CD14-positive monocyte (primary cell): ENCODE results near the gene LRP10. TPM values are rescaled to one million over a fixed set of nuclear protein-coding genes. Genes with fewer than 3 reads are reported as not detected.
A peak's percentile ranks its signal among the peaks of the same experiment; 100 is the strongest.

ENCODE experiments used
- DNase-seq, 3 donors: peaks; one replicate each; pipeline ENCODE4 v3.0.0-alpha.2; 2011 to 2022
- H2AFZ ChIP-seq: 2 replicates; pipeline ENCODE4 v1.6.0; 2012; ENCODE audit warnings: mild to moderate bottlenecking, low read depth, low read length, inconsistent platforms; ENCODE audit not compliant: insufficient read depth, poor library complexity, severe bottlenecking
- H3K27ac ChIP-seq, 2 donors: 1 replicate in 1 of 2; 2 replicates in 1 of 2; pipeline ENCODE4 v1.5.1; 2012 to 2013; ENCODE audit warnings: low read length in 2 of 2, control low read depth in 1 of 2, inconsistent platforms in 1 of 2, low read depth in 1 of 2, mild to moderate bottlenecking in 1 of 2
- H3K27me3 ChIP-seq, 2 donors: one replicate each; pipeline versions ENCODE4 v1.6.0 to v1.6.1; 2011 to 2013; ENCODE audit warnings: low read length in 2 of 2; ENCODE audit not compliant: control insufficient read depth in 2 of 2, insufficient read depth in 2 of 2
- H3K36me3 ChIP-seq, 2 donors: replicated peaks in 1 of 2; 1 replicate in 1 of 2; 2 replicates in 1 of 2; pipeline versions ENCODE4 v1.5.1 to v1.6.1; 2012 to 2013; ENCODE audit warnings: low read length in 2 of 2, control low read depth in 1 of 2, inconsistent platforms in 1 of 2, mild to moderate bottlenecking in 1 of 2; ENCODE audit not compliant: insufficient read depth in 2 of 2, control insufficient read depth in 1 of 2
- H3K4me1 ChIP-seq, 2 donors: 1 replicate in 1 of 2; 2 replicates in 1 of 2; pipeline versions ENCODE4 v1.5.1 to v1.6.1; 2012 to 2013; ENCODE audit warnings: low read length in 2 of 2, control low read depth in 1 of 2, inconsistent platforms in 1 of 2, mild to moderate bottlenecking in 1 of 2, moderate library complexity in 1 of 2; ENCODE audit not compliant: insufficient read depth in 2 of 2, control insufficient read depth in 1 of 2
- H3K4me2 ChIP-seq: replicated peaks from 2 replicates; pipeline ENCODE3; 2012; ENCODE audit warnings: low read length, moderate library complexity, mild to moderate bottlenecking; ENCODE audit not compliant: poor library complexity, severe bottlenecking; ENCODE audit errors: extremely low read depth
- H3K4me3 ChIP-seq, 3 experiments: fragments of 200-600 bp in 1 of 3; sonication (generic) in 1 of 3; replicated peaks in 1 of 3; 1 replicate in 2 of 3; 2 replicates in 1 of 3; pipeline ENCODE4 v1.5.1; 2011 to 2013; ENCODE audit warnings: low read length in 3 of 3, mild to moderate bottlenecking in 3 of 3, control low read depth in 2 of 3, low read depth in 2 of 3, inconsistent platforms in 1 of 3, moderate library complexity in 1 of 3
- H3K79me2 ChIP-seq: 2 replicates; pipeline ENCODE4 v1.6.0; 2012; ENCODE audit warnings: mild to moderate bottlenecking, control low read depth, inconsistent platforms, low read length, moderate library complexity; ENCODE audit not compliant: insufficient read depth
- H3K9ac ChIP-seq: 2 replicates; pipeline ENCODE4 v1.6.0; 2017; ENCODE audit warnings: low read length, mild to moderate bottlenecking; ENCODE audit not compliant: insufficient read depth, poor library complexity, severe bottlenecking
- H3K9me3 ChIP-seq, 2 donors: replicated peaks in 1 of 2; 1 replicate in 1 of 2; 2 replicates in 1 of 2; pipeline versions ENCODE4 v1.5.1 to v1.6.1; 2012 to 2013; ENCODE audit warnings: low read length in 2 of 2, control low read depth in 1 of 2; ENCODE audit not compliant: control insufficient read depth in 1 of 2, insufficient read depth in 1 of 2
- H4K20me1 ChIP-seq: 2 replicates; pipeline ENCODE4 v1.6.0; 2012; ENCODE audit warnings: mild to moderate bottlenecking, low read length, control low read depth, moderate library complexity; ENCODE audit not compliant: insufficient read depth
- H3K27ac Mint-ChIP-seq, 7 donors: one replicate each; pipeline ENCODE4 v1.8.0; 2020; ENCODE audit warnings: mild to moderate bottlenecking in 7 of 7, mixed read lengths in 7 of 7, moderate library complexity in 6 of 7, inconsistent platforms in 2 of 7
- H3K27me3 Mint-ChIP-seq, 3 donors: one replicate each; pipeline ENCODE4 v1.8.0; 2021 to 2022; ENCODE audit warnings: low read depth in 3 of 3, mild to moderate bottlenecking in 3 of 3, mixed read lengths in 3 of 3, moderate library complexity in 3 of 3, inconsistent platforms in 1 of 3
- H3K36me3 Mint-ChIP-seq, 2 donors: one replicate each; pipeline ENCODE4 v1.8.0; 2020; ENCODE audit warnings: mixed read lengths in 2 of 2, inconsistent platforms in 1 of 2, mild to moderate bottlenecking in 1 of 2
- H3K4me1 Mint-ChIP-seq: one replicate; pipeline ENCODE4 v1.8.0; 2020; ENCODE audit warnings: mild to moderate bottlenecking, mixed read lengths
- H3K4me3 Mint-ChIP-seq, 2 donors: one replicate each; pipeline ENCODE4 v1.8.0; 2020; ENCODE audit warnings: mild to moderate bottlenecking in 2 of 2, mixed read lengths in 2 of 2, moderate library complexity in 1 of 2
- H3K9me3 Mint-ChIP-seq, 7 donors: one replicate each; pipeline ENCODE4 v1.8.0; 2020 to 2022; ENCODE audit warnings: mixed read lengths in 7 of 7, mild to moderate bottlenecking in 6 of 7, moderate library complexity in 6 of 7, inconsistent platforms in 2 of 7
- CTCF ChIP-seq: fragments of 200-600 bp; IDR thresholded peaks from one replicate; pipeline ENCODE4 v1.8.0; 2022; ENCODE audit warnings: antibody characterized with exemption, mild to moderate bottlenecking
- WGBS: methylation state at CpG from one replicate; pipeline ENCODE4 v1.1.5; 2013; ENCODE audit warnings: missing lambda C conversion rate; ENCODE audit not compliant: insufficient coverage; 5-methylcytosine and 5-hydroxymethylcytosine counted together
- intact Hi-C, 2 donors: fragments of 100-400 bp; cut with micrococcal nuclease; formaldehyde crosslinking; loops; one replicate each; pipeline versions ENCODE4 v1.15.0 to v1.15.1; 2023
- polyA plus RNA-seq, 3 donors: library from polyadenylated mRNA; depleted of rRNA in 1 of 3; unstranded in 2 of 3; stranded (reverse) in 1 of 3; fragments of 300-500 nt in 2 of 3; fragments of >200 nt in 1 of 3; fragmentation: Illumina TruSeq in 2 of 3; gene quantifications; 1 replicate in 2 of 3; 2 replicates in 1 of 3; pipeline ENCODE4 v1.2.3, GENCODE V29; 2012 to 2021

LRP10 gene
- polyA plus RNA-seq, 3 donors = 39.0 to 65.1 (median 51.5) TPM

GRCh38 chr14:22872833-22873520 lies 1.4 kb downstream of the LRP10 start:
- DNase-seq = no peak

More at GRCh38 chr14:22872833-22873520, 1.4 kb downstream of the LRP10 start:
- Histone ChIP-seq H3K27ac (peak overlapping the region in 1 of 2 donors; percentile 91), H3K4me2 (peak overlapping the region; percentile 82), H3K79me2 (peaks cover 23% of the 10 kb centered on the region), H2AFZ (peak overlapping the region; percentile 92), H3K27me3 (no peaks in the 10 kb centered on the region), H3K9me3 (no peaks in the 10 kb centered on the region), H3K4me1 (peaks cover 19 to 25% of the 10 kb centered on the region in 2 donors), H3K9ac (peak overlapping the region; percentile 87), H4K20me1 (peaks cover 44% of the 10 kb centered on the region), H3K4me3 (peak overlapping the region; percentile 76 to 93 (median 90)), H3K36me3 (peaks cover 43 to 50% of the 10 kb centered on the region in 2 donors)
- H3K27me3 Mint-ChIP-seq = peaks cover 0 to 2% (median 0%) of the 10 kb centered on the region in 3 donors
- WGBS = 62% methylated on average over 6 of the region's 10 CpGs
- peak overlapping the region; percentile 3 to 94 (median 87) for H3K27ac Mint-ChIP-seq
- H3K4me3 Mint-ChIP-seq = peak overlapping the region; percentile 83 to 91
- peaks cover 25% of the 10 kb centered on the region for H3K4me1 Mint-ChIP-seq
- peaks cover 0 to 2% (median 0%) of the 10 kb centered on the region in 7 donors for H3K9me3 Mint-ChIP-seq
- TF ChIP-seq CTCF = peak; percentile 65
- intact Hi-C loops = loop anchor here in 1 of 2 donors (5.0 kb wide), 1 partner anchor 44 kb away; the partner anchor contains the start of gene RBM23
- H3K36me3 Mint-ChIP-seq = peaks cover 45 to 51% of the 10 kb centered on the region in 2 donors
